ENCODE measurements around the gene WASL.
"Not testable (repeated sequence)": the region's sequence is repeated elsewhere in the genome, so short reads cannot be mapped to it uniquely, and the experiment has no call there.

WASL gene

DNA sequence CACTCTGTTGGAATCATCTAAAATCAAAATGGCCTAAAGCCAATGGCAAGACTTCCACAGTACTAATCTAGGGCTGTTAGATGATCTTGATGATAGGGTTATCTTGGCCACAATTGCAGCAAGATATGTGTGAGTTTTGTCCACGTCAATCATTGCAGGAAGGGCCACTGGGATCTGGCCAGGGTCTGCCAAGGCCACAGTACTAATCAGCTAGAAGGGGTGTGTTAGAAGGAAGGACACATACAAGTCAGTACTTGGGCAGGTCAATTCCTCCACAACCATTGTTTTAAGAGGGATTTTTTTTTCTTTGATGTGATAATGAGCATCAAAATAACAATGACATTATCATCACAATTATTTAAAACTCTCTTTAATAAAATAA lies 91.5 kb downstream of the WASL start:
- DNase-seq (ENCODE audit: low spot score), result no peak

DNA sequence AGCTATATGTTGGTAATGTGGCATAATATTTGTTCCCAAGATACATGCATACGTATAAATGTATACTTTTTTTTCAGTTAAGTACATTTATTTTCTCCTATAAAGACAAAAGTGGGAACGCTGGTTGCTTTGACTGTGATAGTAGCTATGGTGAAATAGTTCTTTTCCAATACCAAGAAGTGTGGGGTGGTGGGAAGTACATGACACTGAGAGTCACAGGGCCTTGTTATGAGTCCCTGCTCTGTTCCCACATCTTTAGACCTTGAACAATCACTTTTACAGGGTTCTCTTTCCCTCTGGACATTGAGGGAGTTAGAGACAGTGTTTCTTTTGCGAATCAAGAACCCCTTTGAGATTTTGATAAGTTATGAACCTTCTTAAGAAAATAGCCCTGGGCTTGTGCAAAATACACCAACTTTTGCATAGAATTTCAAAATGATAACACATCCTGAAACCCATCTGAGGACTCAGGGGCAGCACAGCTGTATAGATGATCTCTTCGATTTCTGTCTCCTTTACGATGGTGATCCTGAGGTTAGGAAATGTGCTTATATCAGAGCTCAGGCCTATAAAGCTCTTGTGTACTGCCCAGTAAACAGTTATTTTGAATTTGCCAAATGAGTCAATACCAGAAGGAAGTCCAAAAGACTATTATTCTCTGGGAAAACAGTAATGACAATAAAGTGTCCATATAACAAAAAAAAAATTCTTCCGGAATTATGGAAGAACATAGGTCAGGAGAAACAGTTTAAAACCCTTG lies 92.1 kb downstream of the WASL start:
- no peak for DNase-seq (ENCODE audit: low spot score)

DNA sequence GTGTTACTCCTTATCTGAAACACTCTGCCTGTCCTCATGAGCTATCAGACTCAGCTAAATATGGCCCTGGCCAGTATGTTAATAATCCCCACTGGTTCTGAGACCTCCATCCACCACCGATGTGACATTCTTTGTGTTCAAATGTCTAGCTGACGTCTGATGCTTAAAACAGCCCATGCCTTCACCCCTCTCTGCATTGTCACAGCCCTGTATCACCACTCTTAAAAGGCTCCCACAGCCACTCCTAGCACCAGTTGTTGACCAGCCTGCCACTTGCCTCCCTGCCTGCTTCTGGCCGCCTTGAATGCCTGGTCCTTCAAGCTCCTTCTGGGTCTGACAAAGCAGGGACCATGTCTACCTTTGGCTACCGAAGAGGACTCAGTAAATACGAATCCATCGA lies 93.2 kb downstream of the WASL start, which contains the start of gene LMOD2:
Gene LMOD2, plus strand, starts transcription at position 253 of the 400 bp plus-strand sequence. Its CDS starts 98 bp downstream, at position 351.
- DNase-seq (ENCODE audit: low spot score), result no peak

DNA sequence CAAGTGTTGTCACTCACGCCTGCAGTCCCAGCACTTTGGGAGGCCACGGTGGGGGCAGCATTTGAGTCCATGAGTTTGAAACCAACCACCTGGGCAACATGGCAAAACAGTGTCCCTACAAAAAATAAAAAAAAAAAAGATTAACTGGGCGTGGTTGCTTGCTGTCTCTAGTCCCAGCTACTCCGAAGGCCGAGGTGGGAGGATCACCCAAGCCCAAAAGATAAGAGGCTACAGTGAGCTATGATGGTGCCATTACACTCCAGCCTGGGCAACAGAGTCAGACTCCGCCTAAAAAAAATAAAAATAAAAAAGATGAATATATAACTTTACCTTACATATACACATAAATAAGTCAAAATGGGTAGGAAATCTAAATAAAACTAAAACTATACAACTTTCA lies 95.6 kb downstream of the WASL start:
- DNase-seq (ENCODE audit: low spot score), result no peak

DNA sequence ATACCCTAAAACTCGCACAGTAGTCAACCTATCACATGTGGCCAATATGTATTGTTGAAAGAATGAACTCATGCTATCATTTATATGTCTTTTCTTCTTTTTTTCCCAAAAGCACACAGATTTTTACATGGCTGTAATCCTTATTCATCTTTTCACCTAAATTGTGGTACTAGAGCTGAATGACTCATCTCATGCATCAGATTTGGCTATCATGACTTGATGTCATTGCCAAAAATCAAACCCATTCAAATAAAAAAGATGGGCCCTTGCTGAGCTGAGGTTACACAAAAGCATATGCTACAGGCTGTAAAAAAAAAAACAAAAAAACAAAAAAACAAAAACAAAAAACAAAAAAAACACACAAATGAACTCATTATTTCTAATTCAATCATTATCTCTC lies 96.4 kb downstream of the WASL start:
- DNase-seq (ENCODE audit: low spot score), result no peak

DNA sequence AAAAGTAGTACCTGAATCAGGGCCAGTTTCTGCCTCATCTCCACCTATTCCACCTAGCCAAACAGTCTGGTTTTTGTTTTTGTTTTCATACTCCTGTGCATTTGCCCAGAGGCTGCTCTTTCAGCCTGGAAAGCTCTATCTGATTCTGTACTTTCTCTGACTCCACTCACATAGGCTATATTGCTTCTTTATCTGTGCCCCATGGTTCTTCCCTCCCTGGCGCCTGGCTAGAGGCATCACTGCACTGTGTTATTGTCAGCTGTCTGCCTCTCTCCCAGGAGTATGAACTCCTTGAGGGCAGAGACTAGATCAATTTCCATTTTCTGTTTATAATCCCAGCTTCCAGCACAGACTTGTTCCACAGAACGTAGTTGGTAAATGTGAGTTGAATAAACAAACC lies 98.2 kb downstream of the WASL start:
- no peak for DNase-seq (ENCODE audit: low spot score)

DNA sequence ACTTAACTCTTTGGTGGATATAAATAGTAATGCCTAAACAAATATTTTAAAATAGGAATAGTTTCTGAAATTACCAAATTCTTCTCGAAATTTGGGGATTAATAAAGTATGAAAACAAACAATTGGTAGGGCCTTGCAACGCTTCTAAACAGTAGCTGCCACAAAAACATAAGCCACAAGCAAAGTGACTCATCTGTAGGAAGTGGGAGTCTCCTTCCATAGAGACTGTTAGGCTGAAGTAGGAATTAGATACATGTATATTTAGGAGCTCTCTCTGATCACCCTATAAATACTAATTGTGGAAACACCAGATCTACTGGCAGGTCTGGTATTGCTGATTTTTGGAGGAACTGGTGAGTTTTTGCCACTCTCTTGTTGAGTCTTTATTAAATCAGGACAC lies 98.8 kb downstream of the WASL start:
- DNase-seq (ENCODE audit: low spot score), result no peak

DNA sequence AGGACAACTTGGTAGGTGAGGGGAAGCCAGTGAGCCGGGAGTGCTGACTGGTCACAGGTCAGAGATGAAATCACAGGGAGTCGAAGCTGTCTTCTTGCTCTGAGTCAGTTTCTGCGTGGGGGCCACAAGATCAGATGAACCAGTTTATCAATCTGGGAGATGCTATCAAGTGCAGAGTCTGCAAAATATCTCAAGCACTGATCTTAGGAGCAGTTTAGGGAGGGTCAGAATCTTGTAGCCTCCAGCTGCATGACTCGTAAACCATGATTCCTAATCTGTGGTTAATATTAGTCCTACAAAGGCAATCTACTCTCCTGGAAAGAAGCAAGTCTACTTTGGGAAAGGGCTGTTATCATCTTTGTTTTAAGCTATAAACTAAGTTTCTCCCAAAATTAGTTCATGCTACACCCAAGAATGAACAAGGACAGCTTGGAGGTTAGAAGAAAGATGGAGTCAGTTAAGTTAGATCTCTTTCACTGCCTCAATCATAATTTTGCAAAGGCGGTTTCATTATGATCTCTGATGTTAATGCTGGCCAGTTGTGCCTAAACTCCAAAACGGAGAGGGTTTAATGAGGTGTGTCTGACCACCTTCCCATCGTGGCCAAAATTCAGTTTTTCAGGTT lies 101.6 kb downstream of the WASL start:
- no peak for DNase-seq (ENCODE audit: low spot score)

DNA sequence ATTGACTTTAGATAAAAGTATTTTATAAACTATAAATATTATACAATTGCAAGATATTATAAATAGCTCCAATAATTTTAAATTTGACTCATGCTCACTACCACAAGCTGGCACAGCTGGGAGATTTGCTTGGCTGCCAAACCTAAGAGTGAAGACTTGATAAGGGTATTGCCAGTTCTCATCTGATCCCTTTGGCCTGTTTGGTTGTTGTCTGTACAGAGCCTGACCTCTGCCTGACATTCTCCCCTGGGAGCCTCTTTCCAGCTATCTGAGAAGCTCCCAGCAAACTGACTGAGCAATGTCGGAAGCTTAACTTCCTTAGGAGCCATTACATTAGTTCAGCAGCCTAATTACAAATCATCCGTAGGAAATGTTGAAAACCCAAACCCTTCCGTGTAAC lies 103.3 kb downstream of the WASL start:
- DNase-seq (ENCODE audit: low spot score), result no peak

DNA sequence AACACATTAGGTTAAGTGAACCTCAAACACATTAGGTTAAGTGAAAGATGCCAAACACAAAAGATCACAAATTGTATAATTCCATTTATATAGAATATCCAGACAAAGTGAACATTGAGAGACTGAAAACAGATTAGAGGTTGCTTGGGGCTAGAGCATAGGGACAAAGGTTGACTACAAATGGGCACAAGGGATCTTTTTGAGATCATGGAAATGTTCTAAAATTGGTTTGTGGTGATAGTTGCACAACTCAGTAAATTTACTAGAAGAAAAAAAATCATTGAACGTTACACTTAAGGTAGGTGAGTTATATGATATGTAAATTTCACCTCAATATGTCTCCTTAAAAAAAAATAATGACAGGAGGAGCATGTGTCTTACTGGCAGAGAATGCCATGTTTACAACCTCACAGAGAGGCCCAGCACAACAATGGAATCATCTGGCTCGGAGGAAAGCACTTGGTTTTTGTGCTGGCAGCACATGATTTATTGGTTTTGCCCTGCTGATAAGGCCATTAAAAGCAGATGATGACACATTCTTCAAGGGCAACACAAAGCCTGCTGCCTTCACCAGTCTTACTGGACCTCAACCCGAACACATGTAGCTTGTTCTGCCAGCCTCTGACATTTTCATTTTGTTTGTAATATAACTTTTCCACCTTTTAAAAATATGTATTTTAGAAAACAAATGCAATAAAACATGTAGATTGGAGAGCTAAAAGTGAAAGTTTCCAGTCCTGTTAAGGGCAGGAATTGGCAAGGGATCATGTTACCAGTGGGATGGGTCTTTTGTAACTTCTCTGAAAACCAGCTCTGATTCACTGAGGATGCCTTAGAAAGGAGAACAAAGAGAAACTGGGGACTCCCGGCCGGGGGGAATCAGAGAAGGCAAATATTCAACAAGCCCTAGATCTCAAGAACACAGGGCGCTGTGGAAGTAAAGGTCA lies 105.0 kb downstream of the WASL start:
- no peak for DNase-seq (ENCODE audit: low spot score)

DNA sequence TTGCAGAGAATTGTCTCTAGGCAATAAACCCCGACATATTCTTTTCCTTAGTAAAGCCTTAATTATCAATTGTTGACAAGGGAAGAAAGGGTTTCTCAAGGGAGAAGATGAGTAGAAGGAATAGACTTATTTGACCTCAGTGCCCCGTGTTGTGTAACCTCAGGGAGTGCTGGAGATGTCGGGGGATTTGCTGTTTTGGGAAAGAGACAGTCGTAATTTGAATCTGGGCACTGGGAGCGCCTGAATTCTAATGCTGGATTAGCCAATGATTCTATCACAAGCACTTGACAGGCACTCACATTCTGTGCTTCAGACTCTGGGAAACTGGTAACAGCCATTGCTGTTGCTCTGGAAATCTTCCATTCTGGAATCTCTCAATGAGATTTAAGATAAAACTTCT lies 106.9 kb downstream of the WASL start:
- DNase-seq (ENCODE audit: low spot score), result no peak

DNA sequence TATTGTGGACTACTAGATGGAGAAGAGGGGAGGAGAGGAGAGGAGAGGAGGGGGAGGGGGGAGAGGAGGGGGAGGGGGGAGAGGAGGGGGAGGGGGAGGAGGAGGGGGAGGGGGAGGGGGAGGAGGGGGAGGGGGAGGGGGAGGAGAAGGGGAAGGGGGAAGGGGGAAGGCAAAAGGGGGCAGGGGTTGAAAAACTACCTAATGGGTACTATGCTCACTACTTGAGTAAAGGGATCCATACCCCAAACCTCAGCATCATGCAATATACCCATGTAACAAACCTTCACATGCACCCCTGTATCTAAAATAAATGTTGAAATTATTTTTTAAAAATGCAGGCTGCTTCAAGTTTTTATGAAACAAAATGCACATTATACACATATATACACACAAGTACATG lies 108.2 kb downstream of the WASL start:
- DNase-seq (ENCODE audit: low spot score), result no peak

DNA sequence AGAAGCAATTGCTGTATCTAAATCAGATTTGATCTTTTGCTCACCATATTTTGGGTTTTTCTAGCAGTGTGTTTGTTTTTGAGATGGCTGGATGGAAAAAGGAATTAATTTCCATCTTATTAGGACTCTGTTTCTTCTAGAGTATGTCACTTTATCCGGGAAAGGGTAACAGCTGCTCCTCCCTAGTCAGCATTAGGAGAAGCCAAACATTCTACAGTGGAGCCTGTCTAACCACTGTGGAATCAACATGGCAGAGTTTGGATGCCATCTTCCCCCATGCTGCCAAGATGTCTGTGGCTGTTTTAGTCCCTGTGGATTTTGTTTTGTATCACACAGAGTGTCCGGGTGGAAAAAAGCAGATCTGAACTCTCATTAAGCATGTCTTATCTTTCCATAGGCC lies 109.2 kb downstream of the WASL start:
- DNase-seq (ENCODE audit: low spot score), result no peak

DNA sequence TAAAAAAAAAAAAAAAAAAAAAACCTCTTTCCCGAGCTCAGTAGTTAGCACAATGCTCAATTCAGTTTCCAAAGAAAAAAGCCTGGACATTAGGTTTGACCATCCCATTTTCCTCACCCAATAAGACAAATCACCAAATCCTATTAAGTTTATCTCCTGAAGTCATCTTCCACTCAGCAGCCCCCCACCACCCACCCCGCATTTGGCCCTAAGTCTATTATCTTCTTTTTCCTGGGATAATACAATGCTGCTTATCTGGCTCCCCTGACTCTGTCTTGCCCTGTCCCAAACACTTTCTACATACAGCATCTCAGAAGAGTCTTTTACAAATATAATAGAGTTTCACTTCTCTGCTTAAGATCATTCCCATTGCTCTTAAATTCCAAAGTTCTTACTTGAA lies 110.9 kb downstream of the WASL start:
- no peak for DNase-seq (ENCODE audit: low spot score)

DNA sequence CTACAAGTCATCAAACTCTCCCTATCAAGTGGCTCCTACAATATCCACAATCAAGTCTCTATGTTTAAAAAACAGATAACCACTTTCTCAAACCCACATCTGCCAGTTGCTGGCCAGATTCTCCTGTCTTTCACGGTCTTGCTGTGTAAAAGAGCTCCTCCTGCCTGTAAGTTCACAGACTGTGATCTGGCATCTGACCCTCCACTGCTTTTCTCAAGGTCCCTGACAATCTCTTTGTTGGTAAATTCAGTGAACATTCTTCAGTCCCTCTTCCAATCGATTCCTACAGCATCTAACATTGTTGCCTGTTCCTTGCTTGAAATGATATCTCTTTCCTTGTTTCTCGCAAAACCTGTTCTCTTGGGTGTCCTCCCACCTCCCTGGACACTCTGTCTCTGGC lies 111.6 kb downstream of the WASL start:
- DNase-seq (ENCODE audit: low spot score), result no peak

DNA sequence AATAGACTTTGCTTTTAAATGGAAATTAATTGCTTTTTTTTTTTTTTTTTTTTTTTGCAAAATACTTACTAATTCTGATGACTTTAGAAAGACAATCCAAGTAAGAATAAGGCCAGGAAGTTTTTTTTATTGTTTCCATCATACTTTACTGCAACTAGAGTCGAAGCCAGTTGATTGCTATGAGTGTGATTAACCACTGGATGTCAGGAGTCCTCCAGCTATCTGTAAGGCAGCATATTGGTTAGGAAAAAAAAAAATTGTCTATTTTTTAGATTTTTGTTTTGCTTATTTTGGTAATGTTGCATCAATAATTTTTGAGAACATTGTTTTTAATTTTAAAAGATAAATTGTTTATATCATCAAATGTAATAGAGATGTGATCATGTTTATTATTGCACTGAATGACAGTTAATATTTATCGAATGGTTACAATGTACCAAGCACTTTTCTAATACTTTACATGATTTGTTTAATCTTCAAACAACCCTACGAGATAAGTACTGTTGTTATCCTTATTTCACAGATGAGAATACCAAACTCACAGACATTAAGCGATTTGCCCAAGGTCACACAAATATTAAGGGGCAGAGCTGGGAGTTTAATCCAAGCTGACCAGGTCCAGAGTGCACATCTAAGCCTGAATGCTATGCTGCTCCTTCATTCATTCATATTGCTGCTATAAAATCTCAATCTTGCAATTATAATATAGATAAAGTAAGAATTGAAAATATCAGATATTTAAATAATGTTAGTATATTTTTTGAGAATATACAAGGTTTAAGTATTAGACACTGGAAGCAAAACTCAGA lies 113.0 kb downstream of the WASL start:
- no peak for DNase-seq (ENCODE audit: low spot score)

DNA sequence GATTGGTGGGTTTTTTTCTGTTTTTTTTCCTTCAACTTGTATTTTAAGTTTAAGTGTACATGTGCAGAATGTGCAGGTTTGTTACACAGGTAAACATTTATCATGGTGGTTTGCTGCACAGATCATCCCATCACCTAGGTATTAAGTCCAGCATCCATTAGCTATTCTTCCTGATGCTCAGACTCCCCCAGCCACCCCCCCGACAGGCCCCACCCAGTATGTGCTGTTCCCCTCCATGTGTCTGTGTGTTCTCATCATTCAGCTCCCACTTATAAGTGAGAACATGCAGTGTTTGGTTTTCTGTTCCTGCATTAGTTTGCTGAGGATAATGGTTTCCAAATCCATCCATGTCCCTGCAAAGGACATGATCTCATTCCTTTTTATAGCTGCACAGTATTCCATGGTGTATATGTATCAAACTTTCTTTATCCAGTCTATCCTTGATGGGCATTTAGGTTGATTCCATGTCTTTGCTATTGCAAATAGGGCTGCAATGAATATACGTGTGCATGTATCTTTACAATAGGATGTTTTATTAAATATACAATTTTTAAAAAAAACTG lies 114.7 kb downstream of the WASL start:
- not testable (repeated sequence) for DNase-seq (ENCODE audit: low spot score)

DNA sequence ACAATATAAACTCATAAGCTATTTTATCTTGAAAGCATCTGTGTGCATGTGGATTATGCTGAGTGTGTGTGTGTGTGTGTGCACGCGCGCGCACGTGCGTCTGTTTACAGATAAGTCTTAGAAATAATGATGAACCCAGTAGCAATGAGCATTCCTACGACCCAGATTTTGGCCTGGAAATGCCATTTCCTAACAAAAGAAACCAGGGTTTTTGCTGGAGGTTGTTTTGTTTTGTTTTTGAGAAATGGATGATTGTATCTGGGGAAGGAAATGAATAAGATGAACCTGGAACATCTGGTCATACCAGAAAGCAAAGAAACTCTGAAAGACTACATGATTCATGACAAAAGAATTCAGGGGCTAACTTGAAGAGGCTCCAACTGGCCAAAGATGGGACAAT lies 115.2 kb downstream of the WASL start:
- no peak for DNase-seq (ENCODE audit: low spot score)

DNA sequence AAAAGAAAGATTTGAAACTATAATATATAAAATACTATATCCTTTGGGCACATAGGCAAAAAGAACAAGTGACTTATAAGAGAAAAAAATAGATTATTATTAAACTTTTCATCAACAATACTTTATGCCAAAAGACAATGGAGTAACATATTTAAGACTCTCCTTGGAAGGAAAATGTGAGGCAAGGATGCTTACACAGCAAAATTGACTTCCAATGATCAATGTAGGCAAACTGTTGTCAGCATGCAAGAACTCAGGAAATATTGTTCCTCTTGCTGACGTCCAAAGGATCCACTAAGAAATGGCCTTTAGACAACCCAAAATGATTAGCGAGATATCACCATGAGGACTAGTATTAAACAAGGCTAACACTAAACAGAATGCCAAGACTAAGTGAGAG lies 116.0 kb downstream of the WASL start:
- no peak for DNase-seq (ENCODE audit: low spot score)

Data from CD4-positive, alpha-beta T cell treated with Interleukin-2 at 100 ng/mL for 4 hours (primary cell).